ENCODE data around the gene ROBO1. TPM values are rescaled to one million over a fixed set of nuclear protein-coding genes. Genes with fewer than 3 reads are reported as not detected.

ROBO1 gene
- total and polyA plus RNA-seq, 4 donors, result 1.0 to 30.3 (median 3.9) TPM

- Histone ChIP-seq H3K4me1 (ENCODE audit: control insufficient read depth in 4 of 4, insufficient read depth in 4 of 4, low read length in 3 of 4) (no peaks in the 10 kb centered on the region), H3K4me3 (ENCODE audit: low read depth in 1 of 3, low read length in 3 of 3) (no peak overlapping the region), H3K9me3 (ENCODE audit: control insufficient read depth in 4 of 4, low read length in 3 of 4) (no peaks in the 10 kb centered on the region), H3K27ac (ENCODE audit: low read depth in 1 of 2, low read length in 2 of 2) (no peak overlapping the region), H3K36me3 (ENCODE audit: control insufficient read depth in 4 of 4, insufficient read depth in 3 of 4, low read depth in 1 of 4, low read length in 3 of 4) (no peaks in the 10 kb centered on the region), H3K27me3 (ENCODE audit: control insufficient read depth in 4 of 4, insufficient read depth in 4 of 4, low read length in 3 of 4) (no peaks in the 10 kb centered on the region), H3K9ac (ENCODE audit: low read depth in 1 of 2, low read length in 2 of 2) (no peak overlapping the region)
- TF ChIP-seq HNF4G (IDR thresholded peaks at IDR 0.05) (no peak), RXRA (IDR thresholded peaks at IDR 0.05) (no peak), REST (IDR thresholded peaks at IDR 0.05) (no peak), MAX (IDR thresholded peaks at IDR 0.05) (no peak), HNF4A (conservative IDR thresholded peaks at IDR 0.05) (no peak)
- WGBS, result 44% methylated on average over 1 of the region's 1 CpG
- DNase-seq (ENCODE audit: low spot score), result no peak
These were observed 1045.8 kb downstream of the ROBO1 start for GRCh38 chr3:78721771-78722543.

- no peak for DNase-seq (ENCODE audit: low spot score)
- no peak for TF ChIP-seq HNF4A (conservative IDR thresholded peaks at IDR 0.05)
- TF ChIP-seq MAX (IDR thresholded peaks at IDR 0.05), result no peak
- TF ChIP-seq NR2F2 (IDR thresholded peaks at IDR 0.05), result no peak
- H3K27me3 ChIP-seq (ENCODE audit: control insufficient read depth in 4 of 4, insufficient read depth in 4 of 4, low read length in 3 of 4), result no peaks in the 10 kb centered on the region
- H3K9ac ChIP-seq (ENCODE audit: low read depth in 1 of 2, low read length in 2 of 2), result no peak overlapping the region
- no peak overlapping the region for H3K4me3 ChIP-seq (ENCODE audit: low read depth in 1 of 3, low read length in 3 of 3)
- H3K27ac ChIP-seq (ENCODE audit: low read depth in 1 of 2, low read length in 2 of 2), result no peak overlapping the region
- no peaks in the 10 kb centered on the region for H3K4me1 ChIP-seq (ENCODE audit: control insufficient read depth in 4 of 4, insufficient read depth in 4 of 4, low read length in 3 of 4)
- H3K36me3 ChIP-seq (ENCODE audit: control insufficient read depth in 4 of 4, insufficient read depth in 3 of 4, low read depth in 1 of 4, low read length in 3 of 4), result no peaks in the 10 kb centered on the region
- no peaks in the 10 kb centered on the region for H3K9me3 ChIP-seq (ENCODE audit: control insufficient read depth in 4 of 4, low read length in 3 of 4)
These were observed 1049.1 kb downstream of the ROBO1 start for GRCh38 chr3:78718707-78719106.

GRCh38 chr3:78717041-78717440 is 1050.8 kb downstream of the ROBO1 start:
- no peak for TF ChIP-seq HNF4A (conservative IDR thresholded peaks at IDR 0.05)
- TF ChIP-seq RAD21 (IDR thresholded peaks at IDR 0.05), result no peak
- TF ChIP-seq FOXA2 (IDR thresholded peaks at IDR 0.05), result no peak
- TF ChIP-seq HNF4G (IDR thresholded peaks at IDR 0.05), result no peak
- TF ChIP-seq ATF3 (IDR thresholded peaks at IDR 0.05), result no peak
- TF ChIP-seq YY1 (IDR thresholded peaks at IDR 0.05), result no peak
- no peak for TF ChIP-seq RXRA (IDR thresholded peaks at IDR 0.05)
- Histone ChIP-seq H3K36me3 (ENCODE audit: control insufficient read depth in 4 of 4, insufficient read depth in 3 of 4, low read depth in 1 of 4, low read length in 3 of 4) (no peaks in the 10 kb centered on the region), H3K27me3 (ENCODE audit: control insufficient read depth in 4 of 4, insufficient read depth in 4 of 4, low read length in 3 of 4) (no peaks in the 10 kb centered on the region), H3K9ac (ENCODE audit: low read depth in 1 of 2, low read length in 2 of 2) (no peak overlapping the region), H3K27ac (ENCODE audit: low read depth in 1 of 2, low read length in 2 of 2) (no peak overlapping the region), H3K4me3 (ENCODE audit: low read depth in 1 of 3, low read length in 3 of 3) (no peak overlapping the region), H3K4me1 (ENCODE audit: control insufficient read depth in 4 of 4, insufficient read depth in 4 of 4, low read length in 3 of 4) (no peaks in the 10 kb centered on the region), H3K9me3 (ENCODE audit: control insufficient read depth in 4 of 4, low read length in 3 of 4) (no peaks in the 10 kb centered on the region)
- no peak for DNase-seq (ENCODE audit: low spot score)
- WGBS, result 92% methylated on average over 5 of the region's 5 CpGs
